Stimulated activated CD8-positive, alpha-beta memory T cell treated with anti-CD3 and anti-CD28 coated beads, Interleukin-2, amount 100 ng/mL, for 48 hours (primary cell): ENCODE measurements around the gene PDCD1.

ENCODE experiments used
- DNase-seq, 2 donors: peaks; one replicate each; pipeline ENCODE4 v3.0.0-alpha.2; 2020; ENCODE audit warnings: low read depth in 2 of 2

The PDCD1 gene

DNA sequence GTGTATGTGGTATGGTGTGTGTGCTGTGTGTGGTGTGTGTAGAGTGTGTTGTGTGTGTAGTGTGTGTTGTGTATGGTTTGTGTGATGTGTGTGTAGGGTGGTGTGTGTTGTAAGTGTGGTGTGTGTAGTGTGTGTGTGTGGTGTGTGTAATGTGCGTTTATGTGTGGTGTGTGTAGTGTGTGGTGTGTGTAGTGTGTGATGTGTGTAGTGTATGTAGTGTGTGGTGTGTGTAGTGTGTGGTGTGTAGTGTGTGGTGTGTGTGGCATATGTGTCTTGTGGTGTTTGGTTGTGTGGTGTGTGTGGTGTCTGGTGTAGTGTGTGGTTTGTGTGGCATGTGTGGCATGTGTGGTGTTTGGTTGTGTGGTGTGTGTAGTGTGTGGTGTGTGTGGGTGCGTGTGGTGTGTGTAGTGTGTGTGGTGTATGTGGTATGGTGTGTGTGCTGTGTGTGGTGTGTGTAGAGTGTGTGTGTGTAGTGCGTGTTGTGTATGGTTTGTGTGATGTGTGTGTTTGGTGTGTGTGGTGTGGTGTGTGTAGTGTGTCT lies 6.8 kb upstream of the PDCD1 start:
- DNase-seq: no peak

- no peak for DNase-seq
These were observed 6.1 kb upstream of the PDCD1 start for GRCh38 chr2:241864850-241865213.

DNA sequence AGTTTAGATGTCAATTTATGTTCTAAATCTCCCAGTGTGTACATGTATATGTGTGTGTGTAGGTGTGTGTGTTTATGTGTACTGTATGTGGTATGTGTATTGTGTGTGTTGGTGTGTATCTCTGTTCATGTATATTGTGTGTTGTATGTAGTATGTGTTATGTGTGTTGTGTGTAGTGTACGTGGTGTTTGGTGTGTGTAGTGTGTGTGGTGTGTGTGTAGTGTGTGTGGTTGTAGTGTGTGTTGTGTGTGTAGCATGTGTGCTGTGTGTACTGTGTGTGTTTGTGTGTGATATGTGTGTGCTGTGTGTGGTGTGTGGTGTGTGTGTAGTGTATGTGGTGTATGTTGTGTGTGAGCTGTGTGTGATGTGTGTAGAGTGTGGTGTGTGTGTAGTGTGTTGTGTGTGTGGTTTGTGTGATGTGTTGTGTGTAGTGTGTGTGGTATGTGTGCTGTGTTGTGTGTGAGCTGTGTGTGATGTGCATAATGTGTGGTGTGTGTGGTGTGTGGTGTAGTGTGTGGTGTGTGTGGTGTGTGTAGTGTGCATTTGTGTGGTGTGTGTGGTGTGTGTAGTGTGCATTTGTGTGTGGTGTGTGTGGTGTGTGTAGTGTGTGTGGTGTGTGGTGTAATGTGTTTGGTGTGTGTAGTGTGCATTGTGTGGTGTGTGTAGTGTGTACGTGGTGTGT lies 5.6 kb upstream of the PDCD1 start:
- DNase-seq: no peak

DNA sequence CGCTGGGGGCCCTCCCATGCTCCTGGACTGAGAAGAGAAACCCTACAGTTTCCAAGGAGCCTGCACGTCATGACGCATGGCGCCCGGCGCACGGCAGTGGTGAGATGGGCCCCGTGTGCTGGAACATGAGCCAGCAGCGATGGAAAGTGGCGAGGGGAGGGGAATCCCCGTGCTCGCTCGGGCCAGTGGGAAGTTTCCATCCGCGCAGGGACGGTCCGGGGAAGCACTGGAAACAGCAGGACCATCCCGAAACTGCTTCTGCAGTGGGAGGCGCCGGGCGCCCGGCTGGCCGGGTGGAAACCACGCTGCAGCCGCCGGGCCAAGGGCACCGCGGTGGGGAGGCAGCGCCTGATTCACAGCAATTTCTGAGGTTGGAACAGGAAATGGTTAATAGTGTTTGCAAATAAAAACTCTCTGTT lies 4.9 kb upstream of the PDCD1 start:
- peak; percentile 68 for DNase-seq

- DNase-seq: no peak
These were observed 4.3 kb upstream of the PDCD1 start for GRCh38 chr2:241862775-241863535.

- no peak for DNase-seq
These were observed 3.4 kb upstream of the PDCD1 start for GRCh38 chr2:241862093-241862492.

DNA sequence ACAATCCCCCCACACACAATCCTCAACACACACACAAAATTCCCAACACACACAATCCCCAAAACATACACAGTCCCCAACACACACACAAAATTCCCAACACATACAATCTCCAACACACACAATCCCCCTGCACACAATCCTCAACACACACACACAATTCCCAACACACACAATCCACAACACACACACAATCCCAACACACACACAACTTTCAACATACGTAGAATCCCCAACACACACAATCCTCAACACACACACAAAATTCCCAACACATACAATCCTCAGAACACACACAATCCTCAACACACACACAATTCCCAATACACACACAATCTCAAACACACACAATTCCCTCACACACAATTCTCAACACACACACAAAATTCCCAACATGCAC lies 2.6 kb upstream of the PDCD1 start:
- no peak for DNase-seq

- no peak for DNase-seq
These were observed 1.7 kb upstream of the PDCD1 start for GRCh38 chr2:241860184-241861078.

DNA sequence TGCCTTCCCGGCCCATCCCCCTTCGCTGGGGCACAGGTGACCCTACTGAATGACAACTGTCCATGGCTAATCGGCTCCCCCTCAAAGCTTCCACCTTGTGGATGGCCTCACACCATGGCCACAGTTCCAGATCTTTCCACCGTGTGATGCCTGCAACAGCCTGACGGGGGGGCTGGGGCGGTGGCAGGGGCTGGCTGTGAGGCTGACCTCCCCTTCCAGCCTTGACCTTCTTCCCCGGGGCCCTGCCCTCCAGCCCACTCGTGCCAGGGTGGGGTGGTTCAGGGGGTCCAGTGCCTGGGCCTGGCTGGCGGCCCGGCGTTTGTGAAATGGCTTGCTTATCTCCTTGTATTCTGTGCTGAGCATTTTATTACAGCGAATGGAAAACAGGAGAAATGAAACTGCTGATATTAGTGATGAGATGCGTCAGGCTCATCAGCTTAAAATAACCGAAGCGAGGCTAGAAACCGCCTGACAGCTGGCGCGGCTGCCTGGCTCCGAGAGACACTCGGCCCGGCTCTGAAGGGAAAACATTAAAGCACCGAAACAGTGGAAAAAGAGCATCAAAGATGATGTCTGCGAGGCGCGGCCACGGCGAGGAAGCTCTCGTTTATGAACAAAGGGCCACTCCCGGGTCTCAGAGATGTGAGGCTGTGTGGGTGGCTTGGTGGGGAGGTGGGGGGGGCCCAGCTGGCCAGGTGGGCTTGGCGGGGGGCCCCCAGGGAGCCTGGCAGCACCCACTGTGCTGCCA lies 916 bp upstream of the PDCD1 start:
- DNase-seq: peak; percentile 57

GRCh38 chr2:241859017-241859435 lies 332 bp upstream of the PDCD1 start:
- no peak for DNase-seq

GRCh38 chr2:241857572-241858121 lies 1.0 kb downstream of the PDCD1 start:
- DNase-seq: no peak

DNA sequence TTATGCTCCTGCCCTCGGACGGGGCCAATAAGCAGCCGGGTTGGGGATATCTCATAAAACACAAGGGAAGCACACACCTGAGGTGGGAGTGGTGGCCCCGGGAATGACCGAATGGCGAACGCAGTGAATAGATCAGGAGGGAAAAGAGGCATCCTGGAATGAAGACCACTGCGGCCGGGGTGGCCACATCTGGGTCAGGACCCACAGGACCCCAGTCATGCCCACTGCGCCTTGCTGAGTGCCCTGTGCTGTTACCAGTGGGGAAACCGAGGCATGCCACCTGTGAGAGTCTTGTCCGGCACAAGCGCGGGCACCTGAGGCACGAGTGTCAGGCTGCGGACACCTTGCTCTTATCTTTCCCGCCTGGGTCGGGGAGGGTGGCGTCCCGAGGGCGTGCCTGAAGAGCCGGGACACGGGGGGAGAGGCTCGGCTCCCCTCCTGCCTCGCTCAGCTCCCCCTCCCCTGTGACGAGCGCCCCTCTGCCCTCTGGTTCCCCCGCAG lies 1.6 kb downstream of the PDCD1 start:
- no peak for DNase-seq

- DNase-seq: no peak
These were observed 2.7 kb downstream of the PDCD1 start for GRCh38 chr2:241855888-241856422.

DNA sequence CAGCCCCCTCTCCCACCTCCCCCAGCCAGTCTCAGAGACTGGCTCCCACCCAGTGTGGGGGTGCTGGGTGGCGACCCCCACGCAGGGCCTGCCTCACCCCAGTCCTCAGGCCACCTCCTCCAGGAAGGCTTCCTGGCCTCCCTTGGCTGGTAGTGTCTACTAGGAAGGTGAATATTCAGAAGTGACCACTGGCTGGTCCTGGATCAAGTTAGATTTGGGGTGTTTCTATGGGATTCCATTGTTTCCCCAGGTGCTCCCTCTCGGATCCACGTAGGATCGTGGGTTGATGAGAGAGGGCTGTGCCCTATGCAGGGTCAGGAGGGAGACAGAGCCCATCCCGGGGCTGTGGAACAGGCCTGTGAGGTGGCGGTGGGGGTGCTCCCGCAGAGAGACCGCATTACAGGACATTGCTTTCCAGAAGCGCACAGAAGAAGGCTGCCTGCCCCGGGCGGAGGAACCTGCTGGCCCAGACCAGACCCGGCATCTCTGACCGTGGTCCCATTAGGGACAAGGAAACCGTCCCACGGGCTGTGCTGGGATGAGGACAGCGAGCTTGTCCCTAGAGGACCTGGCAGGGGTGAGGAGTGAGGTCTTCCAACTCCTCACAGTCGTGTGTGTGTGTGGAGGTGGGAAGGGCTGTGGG lies 3.3 kb downstream of the PDCD1 start:
- DNase-seq: no peak

GRCh38 chr2:241854342-241855244 lies 4.1 kb downstream of the PDCD1 start:
- DNase-seq: no peak

DNA sequence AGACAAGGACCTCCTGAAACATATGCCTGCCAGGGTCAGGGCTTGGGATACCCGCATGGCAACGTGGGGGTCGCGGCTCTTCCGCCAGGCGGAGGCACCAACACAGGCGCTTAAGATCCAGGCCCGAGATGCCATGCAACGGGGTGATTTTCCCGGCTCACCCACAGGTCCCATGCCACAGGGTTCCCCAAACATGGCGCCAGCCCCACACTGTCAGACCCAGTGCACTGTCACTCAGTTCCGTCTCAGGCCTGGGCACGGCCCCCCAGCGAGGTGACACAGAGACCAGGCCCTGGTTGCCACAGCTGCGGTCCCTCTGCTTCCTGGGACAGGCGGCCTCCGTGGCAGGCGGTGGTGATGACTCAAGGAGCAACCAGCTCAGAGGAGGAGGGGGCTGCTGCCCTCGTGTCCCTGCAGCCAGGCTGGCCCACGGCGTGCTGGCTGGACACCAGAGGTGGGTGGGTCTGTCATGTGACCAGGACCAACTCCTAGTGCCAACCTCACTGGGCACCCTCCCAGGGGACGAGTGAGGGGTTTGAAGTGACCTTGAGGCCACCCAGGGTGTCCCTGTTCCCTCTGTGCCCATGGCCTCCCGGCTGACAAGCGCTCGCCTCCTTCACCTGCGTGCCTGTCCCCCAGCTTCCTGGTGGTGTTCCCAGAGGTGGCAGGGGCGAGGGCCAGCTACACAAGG lies 4.9 kb downstream of the PDCD1 start:
- no peak for DNase-seq

DNA sequence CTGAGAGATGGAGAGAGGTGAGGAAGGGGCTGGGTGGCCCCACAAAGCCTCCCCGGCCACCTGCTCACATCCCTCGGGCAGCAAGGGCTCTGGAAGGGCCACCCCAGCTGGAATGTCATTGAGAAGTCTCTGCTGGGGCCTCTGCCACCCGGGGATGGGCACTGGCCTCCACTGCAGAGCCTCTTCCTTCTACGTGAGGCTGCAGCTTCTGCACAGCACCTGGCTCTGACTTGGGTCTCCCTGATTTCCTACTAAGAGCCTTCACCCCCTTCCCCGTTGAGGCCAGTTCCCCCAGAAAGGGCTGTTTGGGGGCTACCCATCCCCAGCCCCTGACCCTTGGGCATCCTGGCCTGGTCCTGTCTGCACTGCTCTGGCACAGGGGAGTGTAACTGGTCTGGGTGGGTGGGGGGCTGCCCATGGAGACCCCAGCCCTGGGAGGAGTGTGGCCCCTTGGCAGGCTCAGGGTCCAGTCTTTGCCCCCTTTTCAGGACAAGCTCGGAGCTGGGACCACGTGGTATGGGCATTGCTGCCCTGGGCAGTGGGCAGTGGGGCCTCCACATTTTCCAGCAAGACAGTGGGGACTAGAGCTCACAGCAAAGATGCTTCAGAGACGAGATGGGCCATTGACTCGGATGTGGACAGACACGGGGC lies 5.6 kb downstream of the PDCD1 start:
- no peak for DNase-seq
